ENCODE results near the gene SUSD4. TPM values are rescaled to one million over a fixed set of nuclear protein-coding genes. Genes with fewer than 3 reads are reported as not detected.

Gene SUSD4
- total RNA-seq, 5 donors from 2014 or later (not counting 1 experiment from before 2014, with no cell fraction given) = 1.3 to 16.7 (median 6.4) TPM

GRCh38 chr1:223216531-223217205 lies 147.3 kb downstream of the SUSD4 start:
- ATAC-seq (replicated peaks in 1 of 4) (no peak), DNase-seq (no peak)
- H3K27me3 ChIP-seq (replicated peaks in 1 of 2; ENCODE audit: control insufficient read depth in 2 of 2, extremely low read depth in 1 of 2, insufficient read depth in 2 of 2, low read length in 1 of 2) = no peaks in the 10 kb centered on the region
- peaks cover 23% of the 10 kb centered on the region for H3K36me3 Mint-ChIP-seq
- peaks cover 0 to 4% of the 10 kb centered on the region in 2 donors for H3K36me3 ChIP-seq (ENCODE audit: control insufficient read depth in 2 of 2, extremely low read depth in 1 of 2, insufficient read depth in 1 of 2, low read length in 1 of 2)
- no peak overlapping the region for H3K27ac Mint-ChIP-seq
- WGBS (ENCODE audit: insufficient coverage) = 77% methylated on average over 2 of the region's 5 CpGs
- H3K9me3 ChIP-seq = no peaks in the 10 kb centered on the region
- H3K27ac ChIP-seq (ENCODE audit: low read length) = no peak overlapping the region
- H3K4me1 Mint-ChIP-seq = peaks cover 0 to 3% (median 0%) of the 10 kb centered on the region in 3 donors
- H3K4me3 ChIP-seq (ENCODE audit: control insufficient read depth in 1 of 2, extremely low read depth in 1 of 2, low read length in 1 of 2) = no peak overlapping the region
- H3K27me3 Mint-ChIP-seq = no peaks in the 10 kb centered on the region
- ChIA-PET CTCF (no interaction called here), POLR2A (no interaction called here)
- no peak overlapping the region for H3K4me3 Mint-ChIP-seq
- peaks cover 0 to 2% of the 10 kb centered on the region in 2 experiments for H3K4me1 ChIP-seq (ENCODE audit: control insufficient read depth in 1 of 2, extremely low read depth in 1 of 2, insufficient read depth in 2 of 2, low read length in 2 of 2)
- H3K9me3 Mint-ChIP-seq = peaks cover 4 to 23% (median 12%) of the 10 kb centered on the region in 3 donors

DNA sequence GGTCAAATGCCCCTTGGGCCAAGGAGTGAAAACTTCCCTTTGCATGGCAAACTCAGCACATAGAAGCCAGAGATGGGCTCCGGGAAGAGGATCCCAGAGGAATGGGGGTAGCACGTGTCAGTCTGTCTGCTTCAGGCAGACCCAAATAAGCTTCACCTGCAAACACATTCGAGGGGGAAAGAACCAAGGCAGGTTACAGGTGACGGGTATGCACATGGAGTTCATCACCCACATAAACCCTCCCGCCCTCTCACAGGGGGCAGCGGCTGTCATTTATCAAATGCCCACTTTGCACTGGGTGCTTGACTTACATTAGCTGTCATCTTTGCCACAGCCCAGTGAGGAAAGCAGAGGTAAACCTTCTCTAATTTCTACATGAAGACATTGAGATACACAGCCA lies 147.9 kb downstream of the SUSD4 start:
- Mint-ChIP-seq H3K4me3 (no peak overlapping the region), H3K9me3 (peaks cover 4 to 23% (median 12%) of the 10 kb centered on the region in 3 donors), H3K27ac (no peak overlapping the region), H3K27me3 (no peaks in the 10 kb centered on the region), H3K36me3 (peaks cover 20% of the 10 kb centered on the region), H3K4me1 (peaks cover 0 to 3% (median 0%) of the 10 kb centered on the region in 3 donors)
- Histone ChIP-seq H3K27me3 (replicated peaks in 1 of 2; ENCODE audit: control insufficient read depth in 2 of 2, extremely low read depth in 1 of 2, insufficient read depth in 2 of 2, low read length in 1 of 2) (no peaks in the 10 kb centered on the region), H3K4me1 (ENCODE audit: control insufficient read depth in 1 of 2, extremely low read depth in 1 of 2, insufficient read depth in 2 of 2, low read length in 2 of 2) (peaks cover 0 to 2% of the 10 kb centered on the region in 2 experiments), H3K27ac (ENCODE audit: low read length) (no peak overlapping the region), H3K36me3 (ENCODE audit: control insufficient read depth in 2 of 2, extremely low read depth in 1 of 2, insufficient read depth in 1 of 2, low read length in 1 of 2) (peaks cover 0 to 4% of the 10 kb centered on the region in 2 donors), H3K4me3 (ENCODE audit: control insufficient read depth in 1 of 2, extremely low read depth in 1 of 2, low read length in 1 of 2) (no peak overlapping the region), H3K9me3 (no peaks in the 10 kb centered on the region)
- 80% methylated on average over 3 of the region's 6 CpGs for WGBS (ENCODE audit: insufficient coverage)
- ChIA-PET POLR2A (no interaction called here), CTCF (no interaction called here)
- ATAC-seq (replicated peaks in 1 of 4) (no peak), DNase-seq (no peak)

- Histone ChIP-seq H3K4me1 (ENCODE audit: control insufficient read depth in 1 of 2, extremely low read depth in 1 of 2, insufficient read depth in 2 of 2, low read length in 2 of 2) (no peaks in the 10 kb centered on the region), H3K36me3 (ENCODE audit: control insufficient read depth in 2 of 2, extremely low read depth in 1 of 2, insufficient read depth in 1 of 2, low read length in 1 of 2) (peaks cover 0 to 4% of the 10 kb centered on the region in 2 donors), H3K4me3 (ENCODE audit: control insufficient read depth in 1 of 2, extremely low read depth in 1 of 2, low read length in 1 of 2) (no peak overlapping the region), H3K9me3 (no peaks in the 10 kb centered on the region), H3K27me3 (replicated peaks in 1 of 2; ENCODE audit: control insufficient read depth in 2 of 2, extremely low read depth in 1 of 2, insufficient read depth in 2 of 2, low read length in 1 of 2) (no peaks in the 10 kb centered on the region), H3K27ac (ENCODE audit: low read length) (no peak overlapping the region)
- Mint-ChIP-seq H3K36me3 (peaks cover 11% of the 10 kb centered on the region), H3K4me1 (no peaks in the 10 kb centered on the region), H3K27me3 (no peaks in the 10 kb centered on the region), H3K4me3 (no peak overlapping the region), H3K27ac (no peak overlapping the region), H3K9me3 (peaks cover 4 to 16% (median 12%) of the 10 kb centered on the region in 3 donors)
- ChIA-PET POLR2A (no interaction called here), CTCF (no interaction called here)
- WGBS (ENCODE audit: insufficient coverage) = 79% methylated on average over 2 of the region's 6 CpGs
- DNase-seq (no peak), ATAC-seq (replicated peaks in 1 of 4) (no peak)
Observed at GRCh38 chr1:223215026-223215425, 148.9 kb downstream of the SUSD4 start.

GRCh38 chr1:223214261-223214807 lies 149.6 kb downstream of the SUSD4 start:
- Mint-ChIP-seq H3K4me3 (no peak overlapping the region), H3K9me3 (peaks cover 4 to 11% (median 10%) of the 10 kb centered on the region in 3 donors), H3K36me3 (peaks cover 5% of the 10 kb centered on the region), H3K27ac (no peak overlapping the region), H3K27me3 (no peaks in the 10 kb centered on the region), H3K4me1 (no peaks in the 10 kb centered on the region)
- WGBS (ENCODE audit: insufficient coverage) = 93% methylated on average over 5 of the region's 5 CpGs
- ATAC-seq (replicated peaks in 1 of 4) (no peak), DNase-seq (no peak)
- no peak overlapping the region for H3K4me3 ChIP-seq (ENCODE audit: control insufficient read depth in 1 of 2, extremely low read depth in 1 of 2, low read length in 1 of 2)
- ChIA-PET POLR2A (no interaction called here), CTCF (interaction anchor here in 1 of 2 donors (0.6 kb wide), 1 partner anchor 442 kb away, joined by 3 read pairs; no protein-coding TSS in a partner anchor)
- no peak overlapping the region for H3K27ac ChIP-seq (ENCODE audit: low read length)
- H3K4me1 ChIP-seq (ENCODE audit: control insufficient read depth in 1 of 2, extremely low read depth in 1 of 2, insufficient read depth in 2 of 2, low read length in 2 of 2) = no peaks in the 10 kb centered on the region
- H3K27me3 ChIP-seq (replicated peaks in 1 of 2; ENCODE audit: control insufficient read depth in 2 of 2, extremely low read depth in 1 of 2, insufficient read depth in 2 of 2, low read length in 1 of 2) = no peaks in the 10 kb centered on the region
- H3K36me3 ChIP-seq (ENCODE audit: control insufficient read depth in 2 of 2, extremely low read depth in 1 of 2, insufficient read depth in 1 of 2, low read length in 1 of 2) = peaks cover 0 to 4% of the 10 kb centered on the region in 2 donors
- H3K9me3 ChIP-seq = no peaks in the 10 kb centered on the region

GRCh38 chr1:223212441-223212840 lies 151.5 kb downstream of the SUSD4 start:
- Histone ChIP-seq H3K27me3 (replicated peaks in 1 of 2; ENCODE audit: control insufficient read depth in 2 of 2, extremely low read depth in 1 of 2, insufficient read depth in 2 of 2, low read length in 1 of 2) (no peaks in the 10 kb centered on the region), H3K27ac (ENCODE audit: low read length) (no peak overlapping the region), H3K36me3 (ENCODE audit: control insufficient read depth in 2 of 2, extremely low read depth in 1 of 2, insufficient read depth in 1 of 2, low read length in 1 of 2) (peaks cover 0 to 4% of the 10 kb centered on the region in 2 donors), H3K4me1 (ENCODE audit: control insufficient read depth in 1 of 2, extremely low read depth in 1 of 2, insufficient read depth in 2 of 2, low read length in 2 of 2) (no peaks in the 10 kb centered on the region), H3K4me3 (ENCODE audit: control insufficient read depth in 1 of 2, extremely low read depth in 1 of 2, low read length in 1 of 2) (no peak overlapping the region), H3K9me3 (no peaks in the 10 kb centered on the region)
- 83% methylated on average over 1 of the region's 3 CpGs for WGBS (ENCODE audit: insufficient coverage)
- POLR2A ChIA-PET = no interaction called here
- H3K36me3 Mint-ChIP-seq = no peaks in the 10 kb centered on the region
- H3K9me3 Mint-ChIP-seq = no peaks in the 10 kb centered on the region
- H3K27me3 Mint-ChIP-seq = no peaks in the 10 kb centered on the region
- H3K27ac Mint-ChIP-seq = no peak overlapping the region
- no peaks in the 10 kb centered on the region for H3K4me1 Mint-ChIP-seq
- CTCF ChIA-PET = no interaction called here
- H3K4me3 Mint-ChIP-seq = no peak overlapping the region
- no peak for DNase-seq
- ATAC-seq (replicated peaks in 1 of 4) = no peak

GRCh38 chr1:223211323-223211985 lies 152.5 kb downstream of the SUSD4 start:
- Mint-ChIP-seq H3K27ac (no peak overlapping the region), H3K4me1 (no peaks in the 10 kb centered on the region), H3K4me3 (no peak overlapping the region), H3K36me3 (no peaks in the 10 kb centered on the region), H3K9me3 (no peaks in the 10 kb centered on the region), H3K27me3 (no peaks in the 10 kb centered on the region)
- peaks cover 0 to 4% of the 10 kb centered on the region in 2 donors for H3K36me3 ChIP-seq (ENCODE audit: control insufficient read depth in 2 of 2, extremely low read depth in 1 of 2, insufficient read depth in 1 of 2, low read length in 1 of 2)
- H3K27me3 ChIP-seq (replicated peaks in 1 of 2; ENCODE audit: control insufficient read depth in 2 of 2, extremely low read depth in 1 of 2, insufficient read depth in 2 of 2, low read length in 1 of 2) = no peaks in the 10 kb centered on the region
- CTCF ChIA-PET = no interaction called here
- no peak for DNase-seq
- no peak for ATAC-seq (replicated peaks in 1 of 4)
- no peak overlapping the region for H3K4me3 ChIP-seq (ENCODE audit: control insufficient read depth in 1 of 2, extremely low read depth in 1 of 2, low read length in 1 of 2)
- WGBS (ENCODE audit: insufficient coverage) = 84% methylated on average over 5 of the region's 5 CpGs
- H3K4me1 ChIP-seq (ENCODE audit: control insufficient read depth in 1 of 2, extremely low read depth in 1 of 2, insufficient read depth in 2 of 2, low read length in 2 of 2) = no peaks in the 10 kb centered on the region
- POLR2A ChIA-PET = no interaction called here
- no peaks in the 10 kb centered on the region for H3K9me3 ChIP-seq
- H3K27ac ChIP-seq (ENCODE audit: low read length) = no peak overlapping the region
